Activated CD8-positive, alpha-beta T cell treated with anti-CD3 and anti-CD28 coated beads, Interleukin-2, amount 10 ng/mL, durations not matched to agents 7 days and 5 days (primary cell): ENCODE measurements around the gene LRRC4. TPM values are rescaled to one million over a fixed set of nuclear protein-coding genes. Genes with fewer than 3 reads are reported as not detected.

Experiments
- ATAC-seq: fragments of 150-1000 bp; cut with Tn5 transposase; one replicate; pipeline ENCODE4 v1.10.0; 2021; ENCODE audit warnings: moderate library complexity
- CTCF ChIA-PET: fragments of 350-600 bp; sonication (Branson Sonifier 250); formaldehyde crosslinking; loops from one replicate; lab custom pipeline; 2021; ENCODE audit warnings: antibody characterized with exemption; lab: Charles Lee
- POLR2A ChIA-PET: fragments of 350-600 bp; sonication (Branson Sonifier 250); formaldehyde crosslinking; loops from one replicate; lab custom pipeline; 2021; ENCODE audit warnings: antibody characterized with exemption; lab: Charles Lee
- DNase-seq: peaks from one replicate; pipeline ENCODE4 v3.0.0-alpha.2; 2020
- H3K27ac Mint-ChIP-seq: one replicate; pipeline ENCODE4 v1.8.0; 2021; ENCODE audit warnings: mild to moderate bottlenecking, mixed read lengths
- H3K27me3 Mint-ChIP-seq: one replicate; pipeline ENCODE4 v1.8.0; 2021; ENCODE audit warnings: low read depth, mixed read lengths
- H3K36me3 Mint-ChIP-seq: one replicate; pipeline ENCODE4 v1.8.0; 2021; ENCODE audit warnings: low read depth, mixed read lengths
- H3K4me1 Mint-ChIP-seq: one replicate; pipeline ENCODE4 v1.8.0; 2021; ENCODE audit warnings: low read depth, mixed read lengths
- H3K4me3 Mint-ChIP-seq: one replicate; pipeline ENCODE4 v1.8.0; 2021; ENCODE audit warnings: mild to moderate bottlenecking, mixed read lengths
- H3K9me3 Mint-ChIP-seq: one replicate; pipeline ENCODE4 v1.8.0; 2022; ENCODE audit warnings: mixed read lengths; ENCODE audit not compliant: insufficient read depth
- total RNA-seq, 2 experiments: library from RNA; stranded (reverse); gene quantifications; one replicate each; pipeline ENCODE4 v1.2.3, GENCODE V29; 2021

Gene LRRC4
- total RNA-seq, 2 experiments from 2014 or later: 0.24 to 0.50 TPM

- ChIA-PET POLR2A (no interaction called here), CTCF (interaction anchor here (1.3 to 1.8 kb wide), 2 partner anchors 14 to 140 kb away, joined by 3 to 4 read pairs; no protein-coding TSS in a partner anchor)
- H3K27me3 Mint-ChIP-seq: no peaks in the 10 kb centered on the region
- H3K4me3 Mint-ChIP-seq: no peak overlapping the region
- H3K9me3 Mint-ChIP-seq: no peaks in the 10 kb centered on the region
- peaks cover 9% of the 10 kb centered on the region for H3K36me3 Mint-ChIP-seq
- no peak overlapping the region for H3K27ac Mint-ChIP-seq
- no peak for DNase-seq
- peaks cover 29% of the 10 kb centered on the region for H3K4me1 Mint-ChIP-seq
- ATAC-seq: no peak
Observed at GRCh38 chr7:128069373-128070364, 38.4 kb upstream of the LRRC4 start.

- Mint-ChIP-seq H3K27ac (no peak overlapping the region), H3K9me3 (no peaks in the 10 kb centered on the region), H3K4me3 (no peak overlapping the region), H3K36me3 (peaks cover 9% of the 10 kb centered on the region), H3K4me1 (peaks cover 30% of the 10 kb centered on the region), H3K27me3 (no peaks in the 10 kb centered on the region)
- ChIA-PET CTCF (interaction anchor here (1.3 to 1.8 kb wide), 2 partner anchors 13 to 141 kb away, joined by 3 to 4 read pairs; no protein-coding TSS in a partner anchor), POLR2A (no interaction called here)
- ATAC-seq (no peak), DNase-seq (no peak)
Observed at GRCh38 chr7:128068785-128069184, 37.5 kb upstream of the LRRC4 start.

- DNase-seq: no peak
- POLR2A ChIA-PET: no interaction called here
- CTCF ChIA-PET: interaction anchor here (0.6 to 1.8 kb wide), 2 partner anchors 29 to 141 kb away, joined by 3 to 4 read pairs; no protein-coding TSS in a partner anchor
- no peaks in the 10 kb centered on the region for H3K9me3 Mint-ChIP-seq
- H3K4me1 Mint-ChIP-seq: peaks cover 32% of the 10 kb centered on the region
- H3K27me3 Mint-ChIP-seq: no peaks in the 10 kb centered on the region
- ATAC-seq: peak; percentile 45
- H3K36me3 Mint-ChIP-seq: peaks cover 9% of the 10 kb centered on the region
- H3K4me3 Mint-ChIP-seq: no peak overlapping the region
- H3K27ac Mint-ChIP-seq: peak overlapping the region; percentile 44
Observed at GRCh38 chr7:128067983-128068382, 36.7 kb upstream of the LRRC4 start.

GRCh38 chr7:128066858-128067257, 35.6 kb upstream of the LRRC4 start:
- peaks cover 7% of the 10 kb centered on the region for H3K36me3 Mint-ChIP-seq
- CTCF ChIA-PET: interaction anchor here (0.5 kb wide), 1 partner anchor 69 kb away, joined by 3 read pairs; no protein-coding TSS in a partner anchor
- no peak overlapping the region for H3K4me3 Mint-ChIP-seq
- H3K27me3 Mint-ChIP-seq: no peaks in the 10 kb centered on the region
- H3K27ac Mint-ChIP-seq: no peak overlapping the region
- H3K4me1 Mint-ChIP-seq: peaks cover 32% of the 10 kb centered on the region
- DNase-seq: no peak
- H3K9me3 Mint-ChIP-seq: no peaks in the 10 kb centered on the region
- POLR2A ChIA-PET: no interaction called here
- no peak for ATAC-seq

- no peak overlapping the region for H3K27ac Mint-ChIP-seq
- peaks cover 28% of the 10 kb centered on the region for H3K4me1 Mint-ChIP-seq
- no peaks in the 10 kb centered on the region for H3K27me3 Mint-ChIP-seq
- DNase-seq (no peak), ATAC-seq (no peak)
- H3K4me3 Mint-ChIP-seq: no peak overlapping the region
- H3K36me3 Mint-ChIP-seq: peaks cover 4% of the 10 kb centered on the region
- CTCF ChIA-PET: no interaction called here
- POLR2A ChIA-PET: no interaction called here
- no peaks in the 10 kb centered on the region for H3K9me3 Mint-ChIP-seq
Observed at GRCh38 chr7:128066395-128066794, 35.2 kb upstream of the LRRC4 start.

GRCh38 chr7:128065872-128066271, 34.6 kb upstream of the LRRC4 start:
- Mint-ChIP-seq H3K27me3 (no peaks in the 10 kb centered on the region), H3K4me3 (no peak overlapping the region), H3K9me3 (no peaks in the 10 kb centered on the region), H3K36me3 (peaks cover 2% of the 10 kb centered on the region), H3K27ac (no peak overlapping the region), H3K4me1 (peaks cover 28% of the 10 kb centered on the region)
- ChIA-PET CTCF (no interaction called here), POLR2A (no interaction called here)
- ATAC-seq (no peak), DNase-seq (no peak)

GRCh38 chr7:128063088-128063487, 31.9 kb upstream of the LRRC4 start:
- peaks cover 46% of the 10 kb centered on the region for H3K4me1 Mint-ChIP-seq
- ChIA-PET CTCF (interaction anchor here (1.8 kb wide), 1 partner anchor 73 kb away, joined by 4 read pairs; no protein-coding TSS in a partner anchor), POLR2A (interaction anchor here (0.6 kb wide), 1 partner anchor 207 kb away, joined by 4 read pairs; no protein-coding TSS in a partner anchor)
- DNase-seq: no peak
- H3K27ac Mint-ChIP-seq: no peak overlapping the region
- H3K36me3 Mint-ChIP-seq: peaks cover 9% of the 10 kb centered on the region
- no peaks in the 10 kb centered on the region for H3K9me3 Mint-ChIP-seq
- no peak overlapping the region for H3K4me3 Mint-ChIP-seq
- no peak for ATAC-seq
- H3K27me3 Mint-ChIP-seq: no peaks in the 10 kb centered on the region

- DNase-seq: no peak
- H3K27me3 Mint-ChIP-seq: no peaks in the 10 kb centered on the region
- ATAC-seq: no peak
- H3K36me3 Mint-ChIP-seq: peaks cover 13% of the 10 kb centered on the region
- ChIA-PET POLR2A (interaction anchor here (1.0 kb wide), 1 partner anchor 668 kb away, joined by 4 read pairs; the partner anchor contains the start of gene ZNF800), CTCF (interaction anchor here (1.2 to 1.6 kb wide), 3 partner anchors 29 to 149 kb away, joined by 3 to 4 read pairs (median 4); partner anchors contain the start of gene LRRC4)
- H3K9me3 Mint-ChIP-seq: no peaks in the 10 kb centered on the region
- peak overlapping the region; percentile 89 for H3K27ac Mint-ChIP-seq
- H3K4me3 Mint-ChIP-seq: no peak overlapping the region
- peaks cover 48% of the 10 kb centered on the region for H3K4me1 Mint-ChIP-seq
Observed at GRCh38 chr7:128060018-128060417, 28.8 kb upstream of the LRRC4 start.

- DNase-seq: peak; percentile 58
- Mint-ChIP-seq H3K36me3 (peaks cover 11% of the 10 kb centered on the region), H3K27ac (peak overlapping the region; percentile 89), H3K27me3 (no peaks in the 10 kb centered on the region), H3K4me1 (peaks cover 48% of the 10 kb centered on the region), H3K9me3 (no peaks in the 10 kb centered on the region), H3K4me3 (peak overlapping the region; percentile 49)
- ChIA-PET POLR2A (interaction anchor here (1.0 kb wide), 1 partner anchor 667 kb away, joined by 4 read pairs; the partner anchor contains the start of gene ZNF800), CTCF (interaction anchor here (0.5 to 2.1 kb wide), 7 partner anchors 14 to 474 kb away, joined by 3 to 5 read pairs (median 4); partner anchors contain the start of genes GCC1 and LRRC4)
- peak; percentile 86 for ATAC-seq
Observed at GRCh38 chr7:128059143-128059988, 28.1 kb upstream of the LRRC4 start.

GRCh38 chr7:128057909-128058308, 26.7 kb upstream of the LRRC4 start:
- Mint-ChIP-seq H3K4me3 (no peak overlapping the region), H3K9me3 (no peaks in the 10 kb centered on the region), H3K27ac (peak overlapping the region; percentile 89), H3K36me3 (peaks cover 11% of the 10 kb centered on the region), H3K27me3 (no peaks in the 10 kb centered on the region), H3K4me1 (peaks cover 52% of the 10 kb centered on the region)
- no peak for DNase-seq
- CTCF ChIA-PET: interaction anchor here (0.8 to 2.1 kb wide), 6 partner anchors 13 to 350 kb away, joined by 3 to 7 read pairs (median 5); no protein-coding TSS in a partner anchor
- ATAC-seq: no peak
- POLR2A ChIA-PET: no interaction called here

GRCh38 chr7:128056901-128057300, 25.7 kb upstream of the LRRC4 start:
- Mint-ChIP-seq H3K27me3 (no peaks in the 10 kb centered on the region), H3K27ac (no peak overlapping the region), H3K4me1 (peaks cover 58% of the 10 kb centered on the region), H3K4me3 (no peak overlapping the region), H3K9me3 (no peaks in the 10 kb centered on the region), H3K36me3 (peaks cover 11% of the 10 kb centered on the region)
- DNase-seq: no peak
- ChIA-PET POLR2A (no interaction called here), CTCF (interaction anchor here (2.0 kb wide), 1 partner anchor 153 kb away, joined by 5 read pairs; no protein-coding TSS in a partner anchor)
- ATAC-seq: no peak
